GM23248 (cell line): ENCODE measurements around the gene NCOA3. TPM values are rescaled to one million over a fixed set of nuclear protein-coding genes. Genes with fewer than 3 reads are reported as not detected.

ENCODE experiments used
- DNase-seq: peaks from one replicate; pipeline ENCODE4 v3.0.0-alpha.2; 2015
- H2AFZ ChIP-seq: fragments of 200-600 bp; sonication (generic); 2 replicates; pipeline ENCODE4 v1.6.1; 2016; ENCODE audit warnings: antibody characterized with exemption
- H3F3A ChIP-seq: fragments of 200-600 bp; sonication (generic); 2 replicates; pipeline ENCODE4 v1.6.1; 2016; ENCODE audit warnings: mild to moderate bottlenecking, antibody characterized with exemption, mixed run types; ENCODE audit not compliant: insufficient read depth
- H3K27ac ChIP-seq: fragments of 200-600 bp; sonication (generic); 2 replicates; pipeline ENCODE4 v1.5.1; 2016; ENCODE audit warnings: mild to moderate bottlenecking
- H3K27me3 ChIP-seq: fragments of 200-600 bp; sonication (generic); replicated peaks from 2 replicates; pipeline ENCODE4 v1.6.1; 2016; ENCODE audit warnings: mild to moderate bottlenecking; ENCODE audit not compliant: insufficient read depth
- H3K36me3 ChIP-seq: fragments of 200-600 bp; sonication (generic); 2 replicates; pipeline ENCODE4 v1.6.1; 2016; ENCODE audit warnings: low read depth, mild to moderate bottlenecking
- H3K4me1 ChIP-seq: fragments of 200-600 bp; sonication (generic); 2 replicates; pipeline ENCODE4 v1.6.1; 2016; ENCODE audit warnings: mild to moderate bottlenecking; ENCODE audit not compliant: insufficient read depth
- H3K4me2 ChIP-seq: fragments of 200-600 bp; sonication (generic); one replicate; pipeline ENCODE4 v1.6.1; 2016; ENCODE audit warnings: mild to moderate bottlenecking; ENCODE audit not compliant: unreplicated experiment
- H3K4me3 ChIP-seq: fragments of 200-600 bp; sonication (generic); 2 replicates; pipeline ENCODE4 v1.5.1; 2016; ENCODE audit warnings: mild to moderate bottlenecking
- H3K79me2 ChIP-seq: fragments of 200-600 bp; sonication (generic); 2 replicates; pipeline ENCODE4 v1.6.1; 2016; ENCODE audit warnings: mild to moderate bottlenecking; ENCODE audit not compliant: insufficient read depth
- H3K9ac ChIP-seq: fragments of 200-600 bp; sonication (generic); 2 replicates; pipeline ENCODE4 v1.6.1; 2016; ENCODE audit warnings: mild to moderate bottlenecking
- H3K9me2 ChIP-seq: fragments of 200-600 bp; sonication (generic); 2 replicates; pipeline ENCODE4 v1.6.1; 2016; ENCODE audit warnings: mixed run types, mild to moderate bottlenecking, moderate library complexity; ENCODE audit not compliant: insufficient read depth
- H3K9me3 ChIP-seq: fragments of 200-600 bp; sonication (generic); one replicate; pipeline ENCODE4 v1.6.1; 2017; ENCODE audit warnings: low read depth
- H4K20me1 ChIP-seq: fragments of 200-600 bp; sonication (generic); 2 replicates; pipeline ENCODE4 v1.6.0; 2016; ENCODE audit not compliant: insufficient read depth
- EZH2 ChIP-seq: fragments of 200-600 bp; sonication (generic); IDR thresholded peaks from 2 replicates; pipeline ENCODE4 v1.6.1; 2018; ENCODE audit warnings: antibody characterized with exemption, mild to moderate bottlenecking; ENCODE audit not compliant: insufficient read depth, poor library complexity, severe bottlenecking
- EZH2phosphoT487 ChIP-seq: fragments of 200-600 bp; sonication (generic); IDR thresholded peaks from 2 replicates; pipeline ENCODE4 v1.6.1; 2018; ENCODE audit warnings: antibody characterized with exemption, moderate library complexity, mild to moderate bottlenecking, low read depth; ENCODE audit not compliant: insufficient read depth
- WGBS, 2 experiments: methylation state at CpG; one replicate each; pipeline ENCODE4 v1.1.6; 2015 to 2017; ENCODE audit warnings: low lambda C conversion rate in 2 of 2, low coverage in 1 of 2; ENCODE audit errors: missing lambda C conversion rate in 2 of 2; 5-methylcytosine and 5-hydroxymethylcytosine counted together
- in situ Hi-C: fragments of 300-500 bp; cut with MboI; formaldehyde crosslinking; loops from 2 replicates; pipeline ENCODE4 v1.15.0; 2020
- polyA plus RNA-seq: library from polyadenylated mRNA; unstranded; fragments of >200 nt; fragmentation: Nextera tagmentation; extraction: Ambion mirVana; gene quantifications from 2 replicates; pipeline ENCODE4 v1.2.1, GENCODE V29; 2016
- total RNA-seq: library from RNA; depleted of rRNA; stranded (reverse); fragments of >200 nt; shearing (Covaris generic); gene quantifications from 2 replicates; pipeline ENCODE4 v1.2.3, GENCODE V29; 2014

NCOA3 gene
- total and polyA plus RNA-seq, 2 experiments from 2014 or later = 19.5 to 36.6 TPM

DNA sequence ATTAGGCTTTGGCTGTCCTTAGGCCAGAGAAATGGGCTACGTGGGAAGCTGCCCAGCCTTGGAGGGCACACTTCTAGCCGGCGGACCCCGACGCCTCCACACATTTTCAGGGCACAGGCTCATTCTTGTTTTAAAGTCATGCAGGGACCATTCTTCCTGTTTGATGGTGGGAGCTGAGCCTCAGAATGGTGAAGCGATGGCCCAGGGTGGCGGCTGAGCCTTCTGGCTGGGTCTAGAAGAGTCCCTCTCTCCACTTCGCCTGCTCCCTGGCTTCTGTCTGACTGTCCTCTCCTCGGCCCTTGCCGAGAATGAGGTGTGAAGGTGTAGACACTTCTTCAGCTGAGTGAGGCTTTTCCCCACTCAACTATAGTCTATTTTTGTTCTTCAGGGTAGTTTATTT, 169.2 kb downstream of the NCOA3 start:
- no peaks in the 10 kb centered on the region for H3K9me2 ChIP-seq
- no peaks in the 10 kb centered on the region for H3K27me3 ChIP-seq
- no peak overlapping the region for H3K27ac ChIP-seq
- in situ Hi-C loops = loop anchor here (5.0 to 25.0 kb wide), 2 partner anchors 946 to 1241 kb away; partner anchors contain the start of gene ARFGEF2
- no peaks in the 10 kb centered on the region for H3K79me2 ChIP-seq
- DNase-seq = no peak
- H3K9me3 ChIP-seq = no peaks in the 10 kb centered on the region
- no peak overlapping the region for H2AFZ ChIP-seq
- 67 to 73% methylated on average over 10 of the region's 10 CpGs for WGBS, 2 experiments
- no peak overlapping the region for H3K4me3 ChIP-seq
- no peaks in the 10 kb centered on the region for H3K4me1 ChIP-seq
- TF ChIP-seq EZH2phosphoT487 = no peak
- TF ChIP-seq EZH2 = no peak
- H3K9ac ChIP-seq = no peak overlapping the region
- H3F3A ChIP-seq = no peaks in the 10 kb centered on the region
- no peak overlapping the region for H3K4me2 ChIP-seq
- H4K20me1 ChIP-seq = no peaks in the 10 kb centered on the region
- H3K36me3 ChIP-seq = no peaks in the 10 kb centered on the region

GRCh38 chr20:47672166-47672565, 170.5 kb downstream of the NCOA3 start:
- no peak for TF ChIP-seq EZH2phosphoT487
- no peak for TF ChIP-seq EZH2
- no peaks in the 10 kb centered on the region for H3K27me3 ChIP-seq
- H3K79me2 ChIP-seq = no peaks in the 10 kb centered on the region
- WGBS, 2 experiments = 76 to 87% methylated on average over 13 to 15 of the region's 15 CpGs
- in situ Hi-C loops = loop anchor here (5.0 to 25.0 kb wide), 2 partner anchors 945 to 1240 kb away; partner anchors contain the start of gene ARFGEF2
- H3F3A ChIP-seq = no peaks in the 10 kb centered on the region
- no peak overlapping the region for H3K4me2 ChIP-seq
- H4K20me1 ChIP-seq = no peaks in the 10 kb centered on the region
- H3K9ac ChIP-seq = no peak overlapping the region
- no peak overlapping the region for H3K27ac ChIP-seq
- H3K9me2 ChIP-seq = no peaks in the 10 kb centered on the region
- H3K9me3 ChIP-seq = no peaks in the 10 kb centered on the region
- no peak for DNase-seq
- no peak overlapping the region for H2AFZ ChIP-seq
- no peaks in the 10 kb centered on the region for H3K4me1 ChIP-seq
- no peak overlapping the region for H3K4me3 ChIP-seq
- H3K36me3 ChIP-seq = no peaks in the 10 kb centered on the region

DNA sequence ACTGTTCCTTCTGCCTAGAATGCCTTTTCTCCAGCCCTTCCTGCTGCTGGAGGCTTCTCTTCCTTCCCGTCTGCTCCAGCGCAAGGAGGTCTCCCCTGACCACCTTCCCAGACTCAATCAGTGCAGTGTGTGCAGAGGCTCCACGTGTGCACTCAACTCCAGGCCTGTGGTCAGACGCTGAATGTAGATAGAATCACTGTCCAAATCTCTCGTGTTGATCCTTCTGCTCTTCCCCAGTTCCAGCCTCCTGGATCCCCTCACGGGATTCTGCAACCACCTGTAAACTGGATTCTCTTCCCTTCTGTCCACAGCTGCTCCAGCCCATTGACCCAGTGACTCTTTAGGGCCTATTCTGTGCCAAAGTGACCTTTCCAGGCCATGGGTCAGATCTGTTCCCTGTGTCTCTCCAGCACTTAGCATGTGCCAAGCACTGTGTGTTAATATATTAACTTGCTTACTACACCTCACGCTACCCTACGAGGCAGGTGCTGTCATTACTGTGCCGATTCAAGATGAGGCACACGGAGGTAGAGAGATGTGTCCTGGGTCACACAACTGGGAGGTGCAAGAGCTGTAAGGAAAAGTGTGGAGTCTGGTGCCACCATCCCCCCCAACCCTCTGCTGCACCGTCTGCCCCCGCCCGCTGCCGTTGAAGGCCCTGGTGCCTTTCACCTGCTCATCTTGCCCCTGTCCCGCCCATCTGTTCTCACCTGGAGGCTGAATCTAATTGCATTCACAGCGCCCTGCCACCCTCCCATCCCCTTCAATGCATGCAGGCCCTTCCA, 171.4 kb downstream of the NCOA3 start:
- Histone ChIP-seq H3K79me2 (no peaks in the 10 kb centered on the region), H3K4me3 (no peak overlapping the region), H3K9ac (no peak overlapping the region), H4K20me1 (no peaks in the 10 kb centered on the region), H3F3A (no peaks in the 10 kb centered on the region), H3K36me3 (no peaks in the 10 kb centered on the region), H3K4me2 (no peak overlapping the region), H3K9me3 (no peaks in the 10 kb centered on the region), H3K9me2 (no peaks in the 10 kb centered on the region), H3K27me3 (no peaks in the 10 kb centered on the region), H3K4me1 (no peaks in the 10 kb centered on the region), H3K27ac (no peak overlapping the region), H2AFZ (no peak overlapping the region)
- 77 to 79% methylated on average over 16 of the region's 16 CpGs for WGBS, 2 experiments
- no peak for DNase-seq
- TF ChIP-seq EZH2phosphoT487 = no peak
- no peak for TF ChIP-seq EZH2
- in situ Hi-C loops = loop anchor here (5.0 to 25.0 kb wide), 2 partner anchors 944 to 1239 kb away; partner anchors contain the start of gene ARFGEF2

- no peaks in the 10 kb centered on the region for H3K4me1 ChIP-seq
- no peaks in the 10 kb centered on the region for H3K36me3 ChIP-seq
- H3K9ac ChIP-seq = no peak overlapping the region
- H3K4me2 ChIP-seq = no peak overlapping the region
- H3K79me2 ChIP-seq = no peaks in the 10 kb centered on the region
- no peak overlapping the region for H2AFZ ChIP-seq
- in situ Hi-C loops = loop anchor here (5.0 to 25.0 kb wide), 2 partner anchors 944 to 1239 kb away; partner anchors contain the start of gene ARFGEF2
- no peak for DNase-seq
- no peak overlapping the region for H3K27ac ChIP-seq
- no peaks in the 10 kb centered on the region for H4K20me1 ChIP-seq
- no peaks in the 10 kb centered on the region for H3K27me3 ChIP-seq
- no peak for TF ChIP-seq EZH2phosphoT487
- TF ChIP-seq EZH2 = no peak
- H3K4me3 ChIP-seq = no peak overlapping the region
- WGBS, 2 experiments = 75 to 82% methylated on average over 6 of the region's 6 CpGs
- no peaks in the 10 kb centered on the region for H3K9me3 ChIP-seq
- H3F3A ChIP-seq = no peaks in the 10 kb centered on the region
- no peaks in the 10 kb centered on the region for H3K9me2 ChIP-seq
Measured at GRCh38 chr20:47673671-47673955, 171.9 kb downstream of the NCOA3 start.
